Measurements from ENCODE around the gene FAM9C.

GRCh38 chrX:13000301-13000811, 44.1 kb downstream of the FAM9C start:
- TF ChIP-seq CTCF (IDR thresholded peaks at IDR 0.05; ENCODE audit: extremely low read depth in 1 of 2, insufficient read depth in 1 of 2, low read depth in 1 of 2, low read length in 2 of 2), result no peak
- TF ChIP-seq MYC (IDR thresholded peaks at IDR 0.05; ENCODE audit: low read depth, low read length), result no peak

Measured in endothelial cell of umbilical vein (primary cell).